ENCODE results near the gene DCTD. TPM values are rescaled to one million over a fixed set of nuclear protein-coding genes. Genes with fewer than 3 reads are reported as not detected.

DCTD gene
- total RNA-seq (86.0 and 92.6 TPM in 2 replicates), polyA plus RNA-seq (92.4 and 94.8 TPM in 2 replicates)

DNA sequence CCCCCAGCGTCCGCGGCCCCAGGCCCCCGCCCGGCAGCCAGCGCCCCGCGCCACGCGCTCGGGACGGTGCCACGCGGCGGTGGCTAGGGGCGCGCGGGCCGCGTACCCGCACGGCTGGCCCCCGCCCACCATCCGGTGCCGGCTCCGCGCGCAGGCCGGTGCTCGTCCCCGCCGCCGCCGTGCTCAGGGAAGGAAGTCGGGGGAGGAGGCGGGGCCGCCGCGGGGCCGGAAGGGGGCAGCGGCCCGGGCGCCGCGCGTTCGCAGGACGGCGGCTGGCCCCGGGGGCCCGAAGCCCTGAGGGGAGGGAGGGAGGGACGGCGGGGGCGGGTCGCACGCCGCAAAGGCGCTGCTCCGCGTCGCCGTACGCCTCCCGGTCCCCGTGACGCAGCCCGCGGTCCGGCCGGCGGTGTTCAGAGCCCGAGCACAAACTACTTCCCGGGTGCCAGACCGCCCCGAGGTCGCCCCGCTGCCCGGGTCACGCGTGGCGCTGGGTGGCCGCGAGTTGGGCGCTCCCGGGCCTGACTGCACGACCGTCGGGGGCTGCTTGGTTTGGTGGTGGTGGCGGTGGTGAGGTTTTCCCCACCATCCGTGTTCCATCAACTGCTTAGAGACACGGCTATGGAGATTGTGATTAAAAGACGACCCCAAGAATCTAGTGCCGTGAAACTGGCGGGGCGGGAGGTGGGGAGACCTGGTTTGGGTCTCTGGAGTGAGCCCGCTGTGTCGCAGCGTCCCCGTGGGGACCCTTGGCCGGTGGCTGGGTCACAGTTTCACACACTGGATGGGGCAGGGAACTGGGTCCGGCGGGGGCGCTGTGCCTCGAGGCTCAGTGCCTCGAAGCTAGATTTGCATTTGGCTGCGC, at the start of gene DCTD:
Gene DCTD, minus strand, starts transcription at position 205 of the 862 bp plus-strand sequence. CDS start 1,818 bp downstream, outside the sequence.
- H3K4me2 ChIP-seq = peak within 1 kb of the TSS; percentile 97
- H3K4me1 ChIP-seq (ENCODE audit: insufficient read depth) = peaks cover 19% of the 10 kb centered on the region
- DNase-seq (ENCODE audit: low spot score) = peak; percentile 91
- H3K79me2 ChIP-seq = peaks cover 28% of the 10 kb centered on the region
- H3K27ac ChIP-seq = peak within 1 kb of the TSS; percentile 100
- H3K9me2 ChIP-seq (replicated peaks; ENCODE audit: insufficient read depth) = no peaks in the 10 kb centered on the region
- H4K20me1 ChIP-seq (ENCODE audit: insufficient read depth, poor library complexity, severe bottlenecking) = no peaks in the 10 kb centered on the region
- no peaks in the 10 kb centered on the region for H3K27me3 ChIP-seq
- peak within 1 kb of the TSS; percentile 84 for H3K4me3 ChIP-seq
- TF ChIP-seq, protein P1, sequence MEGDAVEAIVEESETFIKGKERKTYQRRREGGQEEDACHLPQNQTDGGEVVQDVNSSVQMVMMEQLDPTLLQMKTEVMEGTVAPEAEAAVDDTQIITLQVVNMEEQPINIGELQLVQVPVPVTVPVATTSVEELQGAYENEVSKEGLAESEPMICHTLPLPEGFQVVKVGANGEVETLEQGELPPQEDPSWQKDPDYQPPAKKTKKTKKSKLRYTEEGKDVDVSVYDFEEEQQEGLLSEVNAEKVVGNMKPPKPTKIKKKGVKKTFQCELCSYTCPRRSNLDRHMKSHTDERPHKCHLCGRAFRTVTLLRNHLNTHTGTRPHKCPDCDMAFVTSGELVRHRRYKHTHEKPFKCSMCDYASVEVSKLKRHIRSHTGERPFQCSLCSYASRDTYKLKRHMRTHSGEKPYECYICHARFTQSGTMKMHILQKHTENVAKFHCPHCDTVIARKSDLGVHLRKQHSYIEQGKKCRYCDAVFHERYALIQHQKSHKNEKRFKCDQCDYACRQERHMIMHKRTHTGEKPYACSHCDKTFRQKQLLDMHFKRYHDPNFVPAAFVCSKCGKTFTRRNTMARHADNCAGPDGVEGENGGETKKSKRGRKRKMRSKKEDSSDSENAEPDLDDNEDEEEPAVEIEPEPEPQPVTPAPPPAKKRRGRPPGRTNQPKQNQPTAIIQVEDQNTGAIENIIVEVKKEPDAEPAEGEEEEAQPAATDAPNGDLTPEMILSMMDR (IDR thresholded peaks at IDR 0.05; ENCODE audit: poor library complexity) = peak; percentile 46
- no peak for TF ChIP-seq EZH2phosphoT487 (IDR thresholded peaks at IDR 0.05; ENCODE audit: low read depth, severe bottlenecking, unreplicated experiment)
- under 1% methylated on average over 55 of the region's 106 CpGs for WGBS (ENCODE audit: low lambda C conversion rate, missing lambda C conversion rate)
- H3K36me3 ChIP-seq (replicated peaks; ENCODE audit: insufficient read depth, low read depth) = no peaks in the 10 kb centered on the region
- H2AFZ ChIP-seq = peak within 1 kb of the TSS; percentile 100
- H3K9me3 ChIP-seq (ENCODE audit: low read depth) = no peaks in the 10 kb centered on the region

DNA sequence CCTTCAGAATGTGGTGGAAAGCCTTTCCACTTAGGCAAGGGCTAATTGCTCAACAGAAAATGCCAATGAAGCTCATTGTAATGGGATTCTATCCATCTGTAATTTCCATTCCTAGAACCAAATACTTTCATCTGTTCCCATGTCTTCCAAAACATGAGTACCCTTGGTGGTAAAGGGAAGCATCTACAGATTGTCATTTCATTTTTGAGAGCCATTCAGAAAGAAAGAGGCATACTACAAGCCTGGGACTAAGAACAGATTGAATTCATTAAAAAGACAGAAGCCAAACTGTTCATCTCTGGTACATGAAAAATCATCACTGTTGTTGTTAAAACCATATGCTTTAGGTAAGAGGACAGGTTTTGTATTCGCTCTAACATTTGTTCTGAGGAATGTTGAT, 43.6 kb upstream of the DCTD start:
- WGBS (ENCODE audit: low lambda C conversion rate, missing lambda C conversion rate) = 91% methylated on average over 1 of the region's 1 CpG
- Histone ChIP-seq H3K27ac (no peak overlapping the region), H2AFZ (no peak overlapping the region), H3K9me3 (ENCODE audit: low read depth) (no peaks in the 10 kb centered on the region), H3K4me1 (ENCODE audit: insufficient read depth) (no peaks in the 10 kb centered on the region), H3K4me2 (no peak overlapping the region), H3K36me3 (replicated peaks; ENCODE audit: insufficient read depth, low read depth) (no peaks in the 10 kb centered on the region), H3K4me3 (no peak overlapping the region), H4K20me1 (ENCODE audit: insufficient read depth, poor library complexity, severe bottlenecking) (no peaks in the 10 kb centered on the region), H3K9me2 (replicated peaks; ENCODE audit: insufficient read depth) (no peaks in the 10 kb centered on the region), H3K27me3 (no peaks in the 10 kb centered on the region), H3K79me2 (no peaks in the 10 kb centered on the region)
- no peak for DNase-seq (ENCODE audit: low spot score)
- TF ChIP-seq EZH2 (IDR thresholded peaks at IDR 0.05; ENCODE audit: borderline replicate concordance) (no peak), EZH2phosphoT487 (IDR thresholded peaks at IDR 0.05; ENCODE audit: low read depth, severe bottlenecking, unreplicated experiment) (no peak)
- TF ChIP-seq, protein P1 (IDR thresholded peaks at IDR 0.05; ENCODE audit: poor library complexity) = no peak

DNA sequence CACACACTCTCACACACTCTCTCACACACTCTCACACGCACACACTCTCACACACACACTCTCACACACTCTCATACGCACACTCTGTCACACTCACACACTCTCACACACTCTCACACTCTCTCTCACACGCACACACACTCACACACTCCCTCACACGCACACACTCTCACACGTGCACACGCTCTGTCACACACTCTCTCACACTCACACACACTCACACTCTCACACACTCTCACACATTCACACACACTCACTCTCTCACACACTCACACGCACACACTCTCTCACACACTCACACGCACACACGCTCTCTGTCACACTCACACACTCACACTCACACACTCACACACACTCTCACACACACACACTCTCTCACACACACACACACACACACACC, 43.0 kb upstream of the DCTD start:
- Histone ChIP-seq H3K36me3 (replicated peaks; ENCODE audit: insufficient read depth, low read depth) (no peaks in the 10 kb centered on the region), H3K27me3 (no peaks in the 10 kb centered on the region), H3K4me1 (ENCODE audit: insufficient read depth) (no peaks in the 10 kb centered on the region), H3K9me2 (replicated peaks; ENCODE audit: insufficient read depth) (no peaks in the 10 kb centered on the region), H3K27ac (no peak overlapping the region), H3K79me2 (no peaks in the 10 kb centered on the region), H3K4me3 (no peak overlapping the region), H3K4me2 (no peak overlapping the region), H4K20me1 (ENCODE audit: insufficient read depth, poor library complexity, severe bottlenecking) (no peaks in the 10 kb centered on the region), H3K9me3 (ENCODE audit: low read depth) (no peaks in the 10 kb centered on the region), H2AFZ (no peak overlapping the region)
- TF ChIP-seq, protein P1 (IDR thresholded peaks at IDR 0.05; ENCODE audit: poor library complexity) = no peak
- no peak for TF ChIP-seq EZH2 (IDR thresholded peaks at IDR 0.05; ENCODE audit: borderline replicate concordance)
- no peak for TF ChIP-seq EZH2phosphoT487 (IDR thresholded peaks at IDR 0.05; ENCODE audit: low read depth, severe bottlenecking, unreplicated experiment)
- DNase-seq (ENCODE audit: low spot score) = no peak
- 97% methylated on average over 5 of the region's 9 CpGs for WGBS (ENCODE audit: low lambda C conversion rate, missing lambda C conversion rate)
